ENCODE results near the gene SLC35E1.
"Not testable (repeated sequence)": the region's sequence is repeated elsewhere in the genome, so short reads cannot be mapped to it uniquely, and the experiment has no call there.

Gene SLC35E1

GRCh38 chr19:16566161-16566560 lies 6.1 kb downstream of the SLC35E1 start:
- TF ChIP-seq, protein P1, sequence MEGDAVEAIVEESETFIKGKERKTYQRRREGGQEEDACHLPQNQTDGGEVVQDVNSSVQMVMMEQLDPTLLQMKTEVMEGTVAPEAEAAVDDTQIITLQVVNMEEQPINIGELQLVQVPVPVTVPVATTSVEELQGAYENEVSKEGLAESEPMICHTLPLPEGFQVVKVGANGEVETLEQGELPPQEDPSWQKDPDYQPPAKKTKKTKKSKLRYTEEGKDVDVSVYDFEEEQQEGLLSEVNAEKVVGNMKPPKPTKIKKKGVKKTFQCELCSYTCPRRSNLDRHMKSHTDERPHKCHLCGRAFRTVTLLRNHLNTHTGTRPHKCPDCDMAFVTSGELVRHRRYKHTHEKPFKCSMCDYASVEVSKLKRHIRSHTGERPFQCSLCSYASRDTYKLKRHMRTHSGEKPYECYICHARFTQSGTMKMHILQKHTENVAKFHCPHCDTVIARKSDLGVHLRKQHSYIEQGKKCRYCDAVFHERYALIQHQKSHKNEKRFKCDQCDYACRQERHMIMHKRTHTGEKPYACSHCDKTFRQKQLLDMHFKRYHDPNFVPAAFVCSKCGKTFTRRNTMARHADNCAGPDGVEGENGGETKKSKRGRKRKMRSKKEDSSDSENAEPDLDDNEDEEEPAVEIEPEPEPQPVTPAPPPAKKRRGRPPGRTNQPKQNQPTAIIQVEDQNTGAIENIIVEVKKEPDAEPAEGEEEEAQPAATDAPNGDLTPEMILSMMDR (conservative IDR thresholded peaks at IDR 0.05; ENCODE audit: low read depth, low read length) = no peak
- H3K4me3 ChIP-seq (ENCODE audit: low read length) = no peak overlapping the region
- DNase-seq (ENCODE audit: low read depth) = no peak

GRCh38 chr19:16564842-16565241 lies 7.4 kb downstream of the SLC35E1 start:
- no peak for DNase-seq (ENCODE audit: low read depth)
- no peak overlapping the region for H3K4me3 ChIP-seq (ENCODE audit: low read length)
- TF ChIP-seq, protein P1 (conservative IDR thresholded peaks at IDR 0.05; ENCODE audit: low read depth, low read length) = no peak

GRCh38 chr19:16562608-16563025 lies 9.6 kb downstream of the SLC35E1 start:
- TF ChIP-seq, protein P1 (conservative IDR thresholded peaks at IDR 0.05; ENCODE audit: low read depth, low read length) = no peak
- no peak overlapping the region for H3K4me3 ChIP-seq (ENCODE audit: low read length)
- no peak for DNase-seq (ENCODE audit: low read depth)

- DNase-seq (ENCODE audit: low read depth) = no peak
- TF ChIP-seq, protein P1 (conservative IDR thresholded peaks at IDR 0.05; ENCODE audit: low read depth, low read length) = no peak
- no peak overlapping the region for H3K4me3 ChIP-seq (ENCODE audit: low read length)
These were observed 10.8 kb downstream of the SLC35E1 start for GRCh38 chr19:16561382-16561781.

DNA sequence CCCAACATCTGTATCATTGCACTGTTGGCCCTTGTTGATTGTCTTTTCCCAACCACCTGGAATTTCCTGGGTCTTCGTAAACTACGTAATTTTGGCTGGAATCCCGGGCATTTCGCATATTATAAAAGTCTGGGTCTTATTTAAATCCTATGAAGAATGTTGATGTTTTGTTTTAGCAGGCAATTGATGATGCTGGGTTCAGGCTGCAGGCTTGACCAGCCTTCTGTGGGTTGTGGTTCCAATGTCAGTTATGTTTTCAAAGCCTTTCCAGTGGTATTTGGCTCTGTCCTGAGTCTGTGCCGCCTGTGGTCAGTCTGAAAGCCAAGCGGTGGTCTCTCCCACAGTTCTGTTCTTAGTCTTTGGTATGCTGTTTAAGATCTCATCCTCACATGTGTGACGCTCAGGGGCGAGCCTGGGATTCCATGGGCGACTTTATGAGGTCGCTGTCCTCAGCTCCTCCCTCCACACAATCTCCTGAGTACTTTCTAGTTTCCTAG lies 12.4 kb downstream of the SLC35E1 start:
- H3K4me3 ChIP-seq (ENCODE audit: low read length) = peak overlapping the region; percentile 16
- TF ChIP-seq, protein P1 (conservative IDR thresholded peaks at IDR 0.05; ENCODE audit: low read depth, low read length) = no peak
- DNase-seq (ENCODE audit: low read depth) = peak; percentile 91

DNA sequence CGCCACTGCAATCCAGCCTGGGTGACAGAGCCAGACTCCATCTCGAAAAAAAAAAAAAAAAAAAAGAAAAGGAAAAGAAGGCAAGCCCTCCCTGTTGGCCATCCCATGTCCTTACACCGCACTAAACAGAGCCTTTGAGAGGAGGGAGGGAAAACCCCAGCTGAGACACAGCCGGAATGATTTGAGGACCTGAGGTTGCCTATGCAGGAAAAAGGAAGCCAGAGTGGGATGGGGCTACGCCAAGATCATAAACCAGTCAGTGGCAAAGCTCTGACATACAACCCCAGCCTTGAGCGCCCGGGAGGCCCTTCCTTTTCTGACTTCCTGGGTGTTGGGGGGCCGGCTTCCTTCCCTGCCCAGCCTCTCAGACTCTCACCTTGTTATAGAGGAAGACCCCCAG lies 17.4 kb downstream of the SLC35E1 start:
- H3K4me3 ChIP-seq (ENCODE audit: low read length) = no peak overlapping the region
- TF ChIP-seq, protein P1 (conservative IDR thresholded peaks at IDR 0.05; ENCODE audit: low read depth, low read length) = no peak
- no peak for DNase-seq (ENCODE audit: low read depth)

DNA sequence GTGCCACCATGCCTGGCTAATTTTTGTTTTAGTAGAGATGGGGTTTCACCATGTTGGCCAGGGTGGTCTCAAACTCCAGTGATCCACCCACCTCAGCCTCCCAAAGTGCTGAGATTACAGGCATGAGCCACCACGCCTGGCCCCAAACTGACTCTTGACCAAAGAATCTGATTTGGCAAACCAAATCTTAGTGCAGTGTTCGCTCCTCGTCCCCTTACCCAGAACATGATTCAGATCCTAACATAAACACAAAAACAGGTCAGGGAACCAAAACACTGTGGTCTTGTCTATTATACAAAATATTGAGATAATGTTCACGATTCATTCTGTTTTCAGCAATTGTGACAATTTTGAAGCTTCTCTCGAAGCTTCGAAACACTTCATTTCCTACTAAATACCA lies 20.3 kb downstream of the SLC35E1 start:
- DNase-seq (ENCODE audit: low read depth); H3K4me3 ChIP-seq (ENCODE audit: low read length): not testable (repeated sequence)

DNA sequence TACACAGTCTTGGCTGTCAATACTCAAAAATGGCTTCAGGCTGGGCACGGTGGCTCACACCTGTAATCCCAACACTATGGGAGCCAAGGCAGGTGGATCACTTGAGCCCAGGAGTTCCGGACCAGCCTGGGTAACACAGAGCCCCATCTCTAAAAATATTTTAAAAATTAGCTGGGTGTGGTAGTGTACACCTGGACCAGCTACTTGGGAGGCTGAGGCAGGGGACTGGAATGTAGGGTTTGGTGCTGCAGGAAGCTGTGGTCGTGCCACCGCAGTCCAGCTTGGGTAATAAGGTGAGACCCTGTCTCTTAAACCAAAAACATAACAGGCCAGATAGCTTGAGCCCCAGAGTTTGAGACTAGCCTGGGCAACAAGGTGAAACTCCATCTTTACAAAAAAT lies 23.3 kb downstream of the SLC35E1 start:
- H3K4me3 ChIP-seq (ENCODE audit: low read length) = no peak overlapping the region

More for the DNA sequence above, 23.3 kb downstream of the SLC35E1 start:
- TF ChIP-seq, protein P1 (conservative IDR thresholded peaks at IDR 0.05; ENCODE audit: low read depth, low read length) = no peak
- DNase-seq (ENCODE audit: low read depth) = no peak

Measured in retinal pigment epithelial cell (primary cell).